Measurements from ENCODE around the gene SMC6.

Gene SMC6

GRCh38 chr2:17795309-17795708 is 41.7 kb upstream of the SMC6 start:
- no peaks in the 10 kb centered on the region for H3K9me3 ChIP-seq (ENCODE audit: insufficient read depth, low read length)
- no peak overlapping the region for H3K4me3 ChIP-seq (ENCODE audit: insufficient read length, low read depth)
- H3K4me1 ChIP-seq (ENCODE audit: insufficient read depth, insufficient read length), result no peaks in the 10 kb centered on the region
- H3K36me3 ChIP-seq (ENCODE audit: insufficient read depth, insufficient read length, low read length), result no peaks in the 10 kb centered on the region
- H3K9ac ChIP-seq (ENCODE audit: insufficient read length, low read depth), result no peak overlapping the region
- TF ChIP-seq SUZ12 (IDR thresholded peaks at IDR 0.05; ENCODE audit: extremely low read depth, insufficient read depth, insufficient read length) (no peak), ZNF274 (IDR thresholded peaks at IDR 0.05; ENCODE audit: low read depth, low read length) (no peak), YY1 (IDR thresholded peaks at IDR 0.05; ENCODE audit: insufficient read depth, insufficient read length) (no peak)
- DNase-seq (ENCODE audit: low read depth, low spot score), result no peak
- no peaks in the 10 kb centered on the region for H3K27me3 ChIP-seq (ENCODE audit: insufficient read depth, insufficient read length)

DNA sequence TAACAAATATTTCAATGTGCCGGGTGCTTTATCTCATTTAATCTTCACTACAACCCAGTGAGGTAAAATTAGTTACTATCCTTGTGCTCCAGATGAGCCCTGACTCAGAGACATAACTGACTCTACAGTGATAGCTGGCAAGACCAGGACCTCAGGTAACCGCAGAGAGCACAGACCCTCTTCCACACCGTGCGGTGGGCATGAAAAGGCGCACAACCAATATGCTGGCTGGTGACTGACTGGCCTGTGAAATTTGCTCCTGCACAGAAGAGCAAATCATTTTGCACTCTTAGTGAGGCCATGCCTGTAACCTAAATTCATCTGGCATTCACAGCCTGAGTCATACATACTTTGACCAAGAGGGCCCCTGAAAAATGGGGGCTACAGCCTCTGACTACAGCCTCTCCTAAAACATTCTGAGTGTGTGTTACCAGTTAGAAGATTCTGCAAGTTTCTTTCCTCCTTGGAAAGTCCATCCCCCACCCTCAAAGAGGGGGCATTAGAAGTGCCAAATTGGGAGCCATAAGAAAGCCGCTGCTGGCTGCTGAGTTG is 40.3 kb upstream of the SMC6 start:
- H3K9me3 ChIP-seq (ENCODE audit: insufficient read depth, low read length), result no peaks in the 10 kb centered on the region
- DNase-seq (ENCODE audit: low read depth, low spot score), result no peak
- H3K36me3 ChIP-seq (ENCODE audit: insufficient read depth, insufficient read length, low read length), result no peaks in the 10 kb centered on the region
- H3K9ac ChIP-seq (ENCODE audit: insufficient read length, low read depth), result no peak overlapping the region
- no peaks in the 10 kb centered on the region for H3K4me1 ChIP-seq (ENCODE audit: insufficient read depth, insufficient read length)
- TF ChIP-seq ZNF274 (IDR thresholded peaks at IDR 0.05; ENCODE audit: low read depth, low read length) (no peak), SUZ12 (IDR thresholded peaks at IDR 0.05; ENCODE audit: extremely low read depth, insufficient read depth, insufficient read length) (no peak), YY1 (IDR thresholded peaks at IDR 0.05; ENCODE audit: insufficient read depth, insufficient read length) (no peak)
- no peak overlapping the region for H3K4me3 ChIP-seq (ENCODE audit: insufficient read length, low read depth)
- H3K27me3 ChIP-seq (ENCODE audit: insufficient read depth, insufficient read length), result no peaks in the 10 kb centered on the region

DNA sequence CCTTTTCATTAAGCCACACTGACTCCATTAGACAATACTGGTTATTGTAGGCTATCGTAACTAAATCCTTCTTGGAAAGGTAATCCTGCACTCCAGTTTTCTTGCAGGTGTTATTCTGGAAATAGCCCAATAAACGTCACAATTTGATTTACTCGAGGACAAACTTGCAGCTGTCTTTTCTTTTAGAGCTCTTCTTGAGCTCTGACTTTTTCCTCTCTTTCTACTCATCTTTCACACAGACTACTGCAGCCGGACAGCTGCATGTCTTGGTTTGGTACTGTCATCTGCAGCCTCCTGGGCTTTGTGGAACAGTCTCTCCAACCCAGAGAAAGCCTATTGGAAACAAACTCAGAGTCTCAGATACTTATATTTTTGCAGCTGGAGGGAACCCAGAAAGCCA is 39.7 kb upstream of the SMC6 start:
- Histone ChIP-seq H3K27me3 (ENCODE audit: insufficient read depth, insufficient read length) (no peaks in the 10 kb centered on the region), H3K4me3 (ENCODE audit: insufficient read length, low read depth) (no peak overlapping the region), H3K4me1 (ENCODE audit: insufficient read depth, insufficient read length) (no peaks in the 10 kb centered on the region), H3K9ac (ENCODE audit: insufficient read length, low read depth) (no peak overlapping the region), H3K9me3 (ENCODE audit: insufficient read depth, low read length) (no peaks in the 10 kb centered on the region), H3K36me3 (ENCODE audit: insufficient read depth, insufficient read length, low read length) (no peaks in the 10 kb centered on the region)
- DNase-seq (ENCODE audit: low read depth, low spot score), result no peak
- no peak for TF ChIP-seq SUZ12 (IDR thresholded peaks at IDR 0.05; ENCODE audit: extremely low read depth, insufficient read depth, insufficient read length)
- TF ChIP-seq YY1 (IDR thresholded peaks at IDR 0.05; ENCODE audit: insufficient read depth, insufficient read length), result no peak

- TF ChIP-seq SUZ12 (IDR thresholded peaks at IDR 0.05; ENCODE audit: extremely low read depth, insufficient read depth, insufficient read length), result no peak
- no peak for TF ChIP-seq YY1 (IDR thresholded peaks at IDR 0.05; ENCODE audit: insufficient read depth, insufficient read length)
- TF ChIP-seq ZNF274 (IDR thresholded peaks at IDR 0.05; ENCODE audit: low read depth, low read length), result no peak
- Histone ChIP-seq H3K36me3 (ENCODE audit: insufficient read depth, insufficient read length, low read length) (no peaks in the 10 kb centered on the region), H3K4me1 (ENCODE audit: insufficient read depth, insufficient read length) (no peaks in the 10 kb centered on the region), H3K9ac (ENCODE audit: insufficient read length, low read depth) (no peak overlapping the region), H3K27me3 (ENCODE audit: insufficient read depth, insufficient read length) (no peaks in the 10 kb centered on the region), H3K4me3 (ENCODE audit: insufficient read length, low read depth) (no peak overlapping the region), H3K9me3 (ENCODE audit: insufficient read depth, low read length) (no peaks in the 10 kb centered on the region)
- DNase-seq (ENCODE audit: low read depth, low spot score), result no peak
These were observed 38.9 kb upstream of the SMC6 start for GRCh38 chr2:17792515-17792914.

- no peaks in the 10 kb centered on the region for H3K36me3 ChIP-seq (ENCODE audit: insufficient read depth, insufficient read length, low read length)
- H3K4me1 ChIP-seq (ENCODE audit: insufficient read depth, insufficient read length), result no peaks in the 10 kb centered on the region
- H3K9me3 ChIP-seq (ENCODE audit: insufficient read depth, low read length), result no peaks in the 10 kb centered on the region
- no peak for DNase-seq (ENCODE audit: low read depth, low spot score)
- H3K4me3 ChIP-seq (ENCODE audit: insufficient read length, low read depth), result no peak overlapping the region
- H3K27me3 ChIP-seq (ENCODE audit: insufficient read depth, insufficient read length), result no peaks in the 10 kb centered on the region
- H3K9ac ChIP-seq (ENCODE audit: insufficient read length, low read depth), result no peak overlapping the region
- no peak for TF ChIP-seq YY1 (IDR thresholded peaks at IDR 0.05; ENCODE audit: insufficient read depth, insufficient read length)
- TF ChIP-seq ZNF274 (IDR thresholded peaks at IDR 0.05; ENCODE audit: low read depth, low read length), result no peak
- TF ChIP-seq SUZ12 (IDR thresholded peaks at IDR 0.05; ENCODE audit: extremely low read depth, insufficient read depth, insufficient read length), result no peak
These were observed 38.2 kb upstream of the SMC6 start for GRCh38 chr2:17791817-17792130.

DNA sequence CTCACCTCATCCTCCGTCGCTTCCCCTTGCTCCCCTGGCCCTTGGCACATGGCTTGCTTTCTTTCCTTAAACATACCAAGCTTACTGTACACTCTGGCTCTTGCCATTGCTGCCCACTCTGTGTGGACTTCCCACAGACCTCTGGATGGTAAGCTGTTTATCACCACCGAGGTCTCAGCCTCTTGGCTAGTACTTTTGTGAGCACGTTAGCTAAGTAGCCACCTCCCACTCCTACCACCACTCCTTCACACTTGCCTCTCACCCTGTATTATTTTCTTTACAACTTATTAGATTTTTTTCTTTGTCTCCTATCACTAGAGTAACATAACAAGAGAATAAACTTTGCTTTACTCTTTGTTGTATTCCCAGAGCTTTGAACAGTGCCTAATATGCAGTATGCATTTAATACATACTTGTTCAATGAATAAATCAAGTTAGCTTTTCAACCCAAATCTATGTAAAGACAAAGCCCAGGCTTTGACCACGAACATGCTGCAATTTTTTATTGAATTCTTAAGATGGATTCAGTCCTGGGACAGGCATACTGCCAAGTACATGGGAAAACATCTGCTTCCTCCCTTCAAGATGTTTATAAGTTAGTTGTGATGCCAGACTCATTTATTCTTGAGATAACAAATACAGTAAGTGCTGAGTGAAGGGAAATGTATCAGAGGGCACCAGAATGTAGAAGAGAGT is 37.7 kb upstream of the SMC6 start:
- no peaks in the 10 kb centered on the region for H3K4me1 ChIP-seq (ENCODE audit: insufficient read depth, insufficient read length)
- no peak for TF ChIP-seq SUZ12 (IDR thresholded peaks at IDR 0.05; ENCODE audit: extremely low read depth, insufficient read depth, insufficient read length)
- TF ChIP-seq ZNF274 (IDR thresholded peaks at IDR 0.05; ENCODE audit: low read depth, low read length), result no peak
- TF ChIP-seq YY1 (IDR thresholded peaks at IDR 0.05; ENCODE audit: insufficient read depth, insufficient read length), result no peak
- no peak for DNase-seq (ENCODE audit: low read depth, low spot score)

GRCh38 chr2:17790536-17790935 is 36.9 kb upstream of the SMC6 start:
- Histone ChIP-seq H3K4me3 (ENCODE audit: insufficient read length, low read depth) (no peak overlapping the region), H3K4me1 (ENCODE audit: insufficient read depth, insufficient read length) (no peaks in the 10 kb centered on the region), H3K36me3 (ENCODE audit: insufficient read depth, insufficient read length, low read length) (no peaks in the 10 kb centered on the region), H3K9me3 (ENCODE audit: insufficient read depth, low read length) (no peaks in the 10 kb centered on the region), H3K27me3 (ENCODE audit: insufficient read depth, insufficient read length) (no peaks in the 10 kb centered on the region), H3K9ac (ENCODE audit: insufficient read length, low read depth) (no peak overlapping the region)
- no peak for DNase-seq (ENCODE audit: low read depth, low spot score)
- TF ChIP-seq YY1 (IDR thresholded peaks at IDR 0.05; ENCODE audit: insufficient read depth, insufficient read length), result no peak
- TF ChIP-seq ZNF274 (IDR thresholded peaks at IDR 0.05; ENCODE audit: low read depth, low read length), result no peak
- TF ChIP-seq SUZ12 (IDR thresholded peaks at IDR 0.05; ENCODE audit: extremely low read depth, insufficient read depth, insufficient read length), result no peak

More for the DNA sequence above, 37.7 kb upstream of the SMC6 start:
- Histone ChIP-seq H3K27me3 (ENCODE audit: insufficient read depth, insufficient read length) (no peaks in the 10 kb centered on the region), H3K9ac (ENCODE audit: insufficient read length, low read depth) (no peak overlapping the region), H3K36me3 (ENCODE audit: insufficient read depth, insufficient read length, low read length) (no peaks in the 10 kb centered on the region), H3K4me3 (ENCODE audit: insufficient read length, low read depth) (no peak overlapping the region), H3K9me3 (ENCODE audit: insufficient read depth, low read length) (no peaks in the 10 kb centered on the region)
